GM18951 (cell line): ENCODE results near the gene CCDC126.
"Not testable (repeated sequence)": the region's sequence is repeated elsewhere in the genome, so short reads cannot be mapped to it uniquely, and the experiment has no call there.

Experiments used
- POLR2A ChIP-seq: IDR thresholded peaks from 4 replicates; pipeline ENCODE4 v1.6.1; 2011; ENCODE audit warnings: mild to moderate bottlenecking; ENCODE audit not compliant: insufficient read length, insufficient read depth; ENCODE audit errors: extremely low read depth
- in situ Hi-C: fragments of 300-500 bp; cut with MboI; formaldehyde crosslinking; loops from one replicate; pipeline ENCODE4 v1.12.0; 2022; ENCODE audit warnings: low sequenced_read_pairs, mixed read lengths, inconsistent platforms; ENCODE audit not compliant: unreplicated experiment

The CCDC126 gene

GRCh38 chr7:23597094-23598091 is at the start of gene CCDC126:
Gene CCDC126 (plus strand): TSS chr7:23597382. CDS start chr7:23611316, 13,934 bp downstream.
- in situ Hi-C loops = no loop called here
- TF ChIP-seq POLR2A = peak; percentile 66

GRCh38 chr7:23547662-23548061 is 49.5 kb upstream of the CCDC126 start:
- in situ Hi-C loops = no loop called here

GRCh38 chr7:23558303-23558702 is 38.9 kb upstream of the CCDC126 start:
- no peak for TF ChIP-seq POLR2A
- in situ Hi-C loops = loop anchor here (25.0 kb wide), 1 partner anchor 729 kb away; the partner anchor contains the start of gene NPY

More at GRCh38 chr7:23547662-23548061, 49.5 kb upstream of the CCDC126 start:
- TF ChIP-seq POLR2A = no peak

DNA sequence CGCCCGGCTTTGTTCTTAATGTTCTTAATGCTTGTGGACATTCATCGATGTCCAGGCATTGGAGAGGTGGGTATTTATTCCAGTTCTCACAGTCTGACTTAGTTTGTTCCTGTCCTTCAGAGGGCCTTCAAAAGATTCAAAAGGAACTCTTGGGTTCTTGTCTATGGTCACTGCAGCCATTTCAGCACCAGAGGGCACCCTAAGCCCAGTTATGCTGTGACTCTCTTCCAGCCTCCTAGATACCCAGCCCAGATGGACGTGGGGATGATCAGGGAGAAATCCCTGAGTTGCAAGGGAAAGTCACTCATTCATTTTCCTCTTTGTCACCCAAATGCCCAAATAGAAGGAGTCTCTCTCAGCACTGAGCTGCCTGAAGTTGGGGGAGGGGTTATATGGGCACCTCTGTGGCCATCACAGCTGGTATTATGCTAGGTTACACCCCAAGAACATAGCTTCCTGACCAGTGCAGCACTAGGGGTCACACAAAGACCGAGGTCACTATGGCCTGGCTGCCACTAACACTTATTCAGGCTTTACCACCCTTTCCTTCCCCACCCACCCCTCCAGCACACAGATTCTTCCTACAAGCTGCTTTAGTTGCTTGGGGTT is 26.5 kb upstream of the CCDC126 start:
- no peak for TF ChIP-seq POLR2A
- in situ Hi-C loops = loop anchor here (25.0 kb wide), 1 partner anchor 717 kb away; the partner anchor contains the start of gene NPY

DNA sequence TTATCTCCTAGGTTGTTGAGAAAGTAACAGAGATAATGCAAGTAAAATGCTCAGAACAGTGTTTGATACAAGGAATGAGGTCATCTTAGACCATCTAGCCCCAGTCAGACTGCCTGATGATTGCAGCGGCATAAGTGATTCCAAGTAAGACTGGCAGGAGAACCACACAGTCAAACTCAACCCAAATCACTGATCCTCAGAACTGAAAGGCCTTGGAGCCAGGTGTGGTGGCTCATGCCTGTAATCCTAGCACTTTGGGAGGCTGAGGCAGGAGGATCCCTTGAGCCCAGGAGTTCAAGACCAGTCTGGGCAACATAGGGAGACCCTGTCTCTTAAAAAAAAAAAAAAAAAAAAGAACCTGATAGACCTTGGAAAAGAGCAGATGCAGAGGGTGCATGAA is 15.2 kb upstream of the CCDC126 start:
- in situ Hi-C loops = not testable (repeated sequence)

- in situ Hi-C loops = not testable (repeated sequence)
Measured at GRCh38 chr7:23585304-23585703, 11.9 kb upstream of the CCDC126 start.

DNA sequence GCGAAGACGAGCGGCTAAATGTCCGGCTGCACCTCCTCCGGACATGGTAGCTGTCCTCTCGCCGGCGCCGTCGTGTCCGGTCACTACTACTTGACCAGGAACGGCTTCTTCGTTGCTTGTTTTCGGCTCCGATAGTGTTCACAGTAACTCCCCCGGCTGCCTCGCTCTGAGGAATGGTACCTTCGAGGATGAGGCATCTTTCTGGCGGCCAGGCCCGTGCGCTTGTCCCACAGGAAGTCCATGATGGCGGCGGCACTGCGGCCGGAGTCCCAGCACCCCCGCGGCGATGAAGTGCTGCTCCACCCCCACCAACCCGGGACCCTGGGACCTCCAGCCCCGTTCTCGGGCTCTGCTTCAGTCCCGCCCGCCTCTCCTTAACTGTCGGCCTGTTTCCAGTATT is 11.0 kb upstream of the CCDC126 start:
- no peak for TF ChIP-seq POLR2A
- in situ Hi-C loops = no loop called here

- in situ Hi-C loops = no loop called here
- no peak for TF ChIP-seq POLR2A
Measured at GRCh38 chr7:23590529-23590928, 6.7 kb upstream of the CCDC126 start.

- in situ Hi-C loops = no loop called here
- TF ChIP-seq POLR2A = no peak
Measured at GRCh38 chr7:23593706-23594105, 3.5 kb upstream of the CCDC126 start.

DNA sequence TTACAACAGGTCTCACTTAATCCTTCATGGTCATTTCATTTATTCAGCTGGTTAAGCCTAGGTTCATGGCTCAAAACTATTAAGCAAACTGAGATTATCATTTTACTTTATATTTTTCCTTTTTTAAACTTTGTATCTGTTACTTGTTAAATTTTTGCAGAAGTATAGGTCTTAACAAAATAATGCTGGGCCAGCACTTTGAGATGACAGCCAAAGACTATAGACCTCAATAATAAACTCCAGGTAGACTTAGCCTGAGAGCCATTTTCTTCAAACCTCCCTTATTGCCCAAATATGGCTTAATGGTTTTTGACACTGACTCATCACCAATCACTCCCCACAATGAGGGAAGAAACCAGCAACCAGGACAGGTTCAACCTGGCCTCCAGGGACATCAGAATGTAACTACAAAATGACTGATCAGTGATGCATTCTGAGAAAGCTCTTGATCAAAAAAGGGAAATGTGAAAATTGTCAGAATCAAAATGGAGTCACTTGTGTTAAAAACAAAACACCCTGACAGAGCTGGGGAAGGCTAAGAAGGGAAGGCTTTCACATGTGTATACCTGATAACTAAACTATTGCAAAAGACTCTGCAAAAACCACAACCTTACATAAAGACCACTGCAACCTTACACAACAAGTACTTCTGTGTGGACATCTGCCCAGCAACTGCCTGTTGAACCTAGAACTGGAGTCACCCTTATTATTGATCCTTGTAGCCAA is 2.1 kb upstream of the CCDC126 start:
- in situ Hi-C loops = no loop called here
- no peak for TF ChIP-seq POLR2A

DNA sequence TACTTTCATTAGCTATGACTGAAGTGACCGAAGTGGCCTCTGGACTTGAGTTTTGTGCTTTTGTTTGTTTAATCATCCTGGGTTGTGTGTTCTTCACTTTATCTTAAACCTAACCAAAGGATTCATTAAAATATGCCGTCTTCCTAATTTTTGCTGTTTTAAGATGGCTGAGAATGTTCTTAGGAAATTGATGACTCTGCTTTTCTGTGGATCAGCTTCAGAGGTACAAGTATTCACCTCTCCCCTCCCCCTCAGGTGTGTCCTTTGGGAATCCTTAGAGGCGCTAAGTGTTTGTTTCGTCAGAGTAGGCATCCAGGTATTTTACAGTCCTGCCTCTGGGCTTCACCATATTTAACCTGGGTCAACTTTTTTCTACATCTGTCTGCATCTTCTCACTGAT is 1.1 kb downstream of the CCDC126 start:
- no peak for TF ChIP-seq POLR2A
- in situ Hi-C loops = no loop called here

GRCh38 chr7:23600236-23600635 is 3.1 kb downstream of the CCDC126 start:
- no peak for TF ChIP-seq POLR2A
- in situ Hi-C loops = no loop called here

- in situ Hi-C loops = no loop called here
Measured at GRCh38 chr7:23603632-23604295, 6.6 kb downstream of the CCDC126 start.

More at GRCh38 chr7:23603632-23604295, 6.6 kb downstream of the CCDC126 start:
- no peak for TF ChIP-seq POLR2A
